SH-SY5Y (cell line): ENCODE results near the gene MEIS2.

Experiments
- GATA2 ChIP-seq: IDR thresholded peaks from 2 replicates; pipeline ENCODE4 v1.6.1; 2011; ENCODE audit warnings: mild to moderate bottlenecking, low read depth, low read length
- GATA3 ChIP-seq: IDR thresholded peaks from 2 replicates; pipeline ENCODE4 v1.6.1; 2011; ENCODE audit warnings: low read depth, mild to moderate bottlenecking, low read length, moderate library complexity

DNA sequence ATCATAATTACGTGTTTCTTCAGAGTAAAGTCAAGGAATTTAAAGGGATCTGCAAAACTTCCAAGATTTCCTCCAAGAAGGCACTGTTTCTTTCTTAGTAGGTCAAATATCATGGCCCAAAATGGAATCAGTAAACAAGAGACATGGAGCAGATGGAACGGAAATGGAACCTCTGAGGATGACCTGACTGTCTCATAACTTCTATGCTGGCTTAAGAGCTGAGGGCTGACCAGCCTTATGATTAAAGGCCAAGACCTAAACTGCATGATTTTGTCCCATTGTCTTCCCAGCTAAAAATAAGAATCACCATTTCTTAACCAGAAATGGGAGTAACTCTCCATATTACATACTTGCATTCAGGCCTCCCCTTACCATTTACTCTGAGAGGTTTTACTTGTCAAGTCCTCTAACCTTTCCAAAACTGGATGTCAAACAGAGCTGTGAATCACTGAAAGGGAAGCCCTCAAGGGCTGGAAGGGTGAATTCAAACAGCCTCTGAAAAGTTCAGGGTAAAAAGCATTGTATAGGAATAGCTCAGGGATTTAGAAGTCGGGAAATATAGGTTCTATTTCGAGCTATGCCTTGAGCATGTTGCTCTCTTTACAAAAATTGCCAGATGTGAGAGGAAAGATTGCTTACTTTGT is 103.7 kb downstream of the MEIS2 start:
- no peak for TF ChIP-seq GATA3
- no peak for TF ChIP-seq GATA2
